ENCODE results near the gene EXOC5.

DNA sequence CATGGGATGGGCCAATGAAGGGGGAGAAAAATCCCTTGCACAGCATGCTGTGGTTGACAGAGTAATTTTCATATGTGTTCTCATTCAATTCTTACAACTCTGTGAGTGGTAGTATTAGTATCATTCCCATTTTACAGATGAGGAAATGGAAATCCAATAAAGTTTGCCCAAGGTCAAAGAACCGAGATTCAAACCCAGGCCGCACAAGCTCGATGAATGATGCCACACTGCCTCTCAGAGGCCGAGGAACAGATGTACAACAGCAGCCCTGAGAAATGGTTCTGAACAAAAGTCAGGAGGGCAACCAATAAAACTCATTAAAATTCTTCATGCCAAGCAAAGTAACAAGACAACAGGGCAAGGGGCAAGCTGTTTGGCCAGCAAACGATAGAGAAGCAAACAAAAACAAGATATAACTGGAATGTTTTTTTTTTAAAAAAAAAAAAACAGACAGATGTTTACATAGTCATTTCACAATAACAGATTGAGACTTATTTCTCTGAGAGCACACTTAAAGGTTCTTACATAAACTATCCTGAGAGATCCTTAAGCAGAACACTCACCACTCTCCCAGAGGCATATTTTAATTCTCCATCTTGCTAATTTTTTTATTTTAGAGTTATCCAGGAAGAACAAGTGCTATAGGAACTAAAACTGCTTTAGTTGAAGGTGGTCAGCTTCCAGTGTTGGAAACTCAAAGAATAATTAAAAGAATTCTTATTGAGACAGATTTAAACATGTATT, 85.8 kb downstream of the EXOC5 start:
- TF ChIP-seq, protein P1, sequence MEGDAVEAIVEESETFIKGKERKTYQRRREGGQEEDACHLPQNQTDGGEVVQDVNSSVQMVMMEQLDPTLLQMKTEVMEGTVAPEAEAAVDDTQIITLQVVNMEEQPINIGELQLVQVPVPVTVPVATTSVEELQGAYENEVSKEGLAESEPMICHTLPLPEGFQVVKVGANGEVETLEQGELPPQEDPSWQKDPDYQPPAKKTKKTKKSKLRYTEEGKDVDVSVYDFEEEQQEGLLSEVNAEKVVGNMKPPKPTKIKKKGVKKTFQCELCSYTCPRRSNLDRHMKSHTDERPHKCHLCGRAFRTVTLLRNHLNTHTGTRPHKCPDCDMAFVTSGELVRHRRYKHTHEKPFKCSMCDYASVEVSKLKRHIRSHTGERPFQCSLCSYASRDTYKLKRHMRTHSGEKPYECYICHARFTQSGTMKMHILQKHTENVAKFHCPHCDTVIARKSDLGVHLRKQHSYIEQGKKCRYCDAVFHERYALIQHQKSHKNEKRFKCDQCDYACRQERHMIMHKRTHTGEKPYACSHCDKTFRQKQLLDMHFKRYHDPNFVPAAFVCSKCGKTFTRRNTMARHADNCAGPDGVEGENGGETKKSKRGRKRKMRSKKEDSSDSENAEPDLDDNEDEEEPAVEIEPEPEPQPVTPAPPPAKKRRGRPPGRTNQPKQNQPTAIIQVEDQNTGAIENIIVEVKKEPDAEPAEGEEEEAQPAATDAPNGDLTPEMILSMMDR (IDR thresholded peaks at IDR 0.05) = peak; percentile 81
- TF ChIP-seq ZFX (IDR thresholded peaks at IDR 0.05; ENCODE audit: borderline replicate concordance) = no peak

Measured in 22Rv1 (cell line).